ENCODE results near the gene LIFR. TPM values are rescaled to one million over a fixed set of nuclear protein-coding genes. Genes with fewer than 3 reads are reported as not detected.
A peak's percentile ranks its signal among the peaks of the same experiment; 100 is the strongest.

The LIFR gene
- total and polyA plus RNA-seq, 2 experiments from 2014 or later: 20.7 to 35.6 TPM

- TF ChIP-seq CTCF (IDR thresholded peaks at IDR 0.05; ENCODE audit: low read depth, low read length): no peak
- H3K4me3 ChIP-seq: no peak overlapping the region
- no peak for DNase-seq (ENCODE audit: low read depth in 1 of 2, low spot score in 1 of 2)
- no peak overlapping the region for H3K27ac ChIP-seq
- no peaks in the 10 kb centered on the region for H3K36me3 ChIP-seq
- H3K4me1 ChIP-seq (ENCODE audit: low read depth): peaks cover 3% of the 10 kb centered on the region
- no peaks in the 10 kb centered on the region for H3K27me3 ChIP-seq
- H3K9me3 ChIP-seq (ENCODE audit: low read depth): no peaks in the 10 kb centered on the region
These were observed 40.5 kb upstream of the LIFR start for GRCh38 chr5:38596981-38597380.

GRCh38 chr5:38595132-38595745 is 38.8 kb upstream of the LIFR start:
- H3K27me3 ChIP-seq: no peaks in the 10 kb centered on the region
- peak in 1 of 2 donors; percentile 76 for DNase-seq (ENCODE audit: low read depth in 1 of 2, low spot score in 1 of 2)
- H3K4me1 ChIP-seq (ENCODE audit: low read depth): no peaks in the 10 kb centered on the region
- H3K27ac ChIP-seq: no peak overlapping the region
- H3K4me3 ChIP-seq: no peak overlapping the region
- H3K9me3 ChIP-seq (ENCODE audit: low read depth): no peaks in the 10 kb centered on the region
- no peak for TF ChIP-seq CTCF (IDR thresholded peaks at IDR 0.05; ENCODE audit: low read depth, low read length)
- H3K36me3 ChIP-seq: no peaks in the 10 kb centered on the region

GRCh38 chr5:38593959-38594358 is 37.5 kb upstream of the LIFR start:
- no peaks in the 10 kb centered on the region for H3K9me3 ChIP-seq (ENCODE audit: low read depth)
- no peaks in the 10 kb centered on the region for H3K4me1 ChIP-seq (ENCODE audit: low read depth)
- no peak for TF ChIP-seq CTCF (IDR thresholded peaks at IDR 0.05; ENCODE audit: low read depth, low read length)
- H3K27me3 ChIP-seq: no peaks in the 10 kb centered on the region
- no peaks in the 10 kb centered on the region for H3K36me3 ChIP-seq
- H3K27ac ChIP-seq: no peak overlapping the region
- no peak for DNase-seq (ENCODE audit: low read depth in 1 of 2, low spot score in 1 of 2)
- H3K4me3 ChIP-seq: no peak overlapping the region

GRCh38 chr5:38591523-38591849 is 35.0 kb upstream of the LIFR start:
- no peaks in the 10 kb centered on the region for H3K9me3 ChIP-seq (ENCODE audit: low read depth)
- no peak overlapping the region for H3K4me3 ChIP-seq
- DNase-seq (ENCODE audit: low read depth in 1 of 2, low spot score in 1 of 2): no peak
- H3K36me3 ChIP-seq: no peaks in the 10 kb centered on the region
- no peak overlapping the region for H3K27ac ChIP-seq
- no peak for TF ChIP-seq CTCF (IDR thresholded peaks at IDR 0.05; ENCODE audit: low read depth, low read length)
- H3K4me1 ChIP-seq (ENCODE audit: low read depth): no peaks in the 10 kb centered on the region
- no peaks in the 10 kb centered on the region for H3K27me3 ChIP-seq

GRCh38 chr5:38590838-38591522 is 34.5 kb upstream of the LIFR start:
- no peaks in the 10 kb centered on the region for H3K36me3 ChIP-seq
- no peak overlapping the region for H3K27ac ChIP-seq
- no peak for DNase-seq (ENCODE audit: low read depth in 1 of 2, low spot score in 1 of 2)
- H3K27me3 ChIP-seq: no peaks in the 10 kb centered on the region
- no peaks in the 10 kb centered on the region for H3K4me1 ChIP-seq (ENCODE audit: low read depth)
- no peak overlapping the region for H3K4me3 ChIP-seq
- no peaks in the 10 kb centered on the region for H3K9me3 ChIP-seq (ENCODE audit: low read depth)
- TF ChIP-seq CTCF (IDR thresholded peaks at IDR 0.05; ENCODE audit: low read depth, low read length): no peak

Measured in cardiac muscle cell (in vitro differentiated cells and primary cell).